Smooth muscle cell (in vitro differentiated cells): Measurements from ENCODE around the gene COPS8. TPM values are rescaled to one million over a fixed set of nuclear protein-coding genes. Genes with fewer than 3 reads are reported as not detected.

Experiments
- DNase-seq: peaks from one replicate; lab custom pipeline; 2025; ENCODE audit not compliant: unreplicated experiment; lab: John Stamatoyannopoulos, UW
- H2AFZ ChIP-seq: fragments of 200-600 bp; sonication (generic); 2 replicates; pipeline ENCODE4 v1.6.0; 2016; ENCODE audit warnings: antibody characterized with exemption, low read depth, mild to moderate bottlenecking
- H3F3A ChIP-seq: fragments of 200-600 bp; sonication (generic); 2 replicates; pipeline ENCODE4 v1.6.0; 2017; ENCODE audit warnings: antibody characterized with exemption, low read depth
- H3K27ac ChIP-seq: fragments of 200-600 bp; sonication (generic); 2 replicates; pipeline ENCODE4 v1.5.1; 2016; ENCODE audit warnings: low read depth, mild to moderate bottlenecking
- H3K27me3 ChIP-seq: fragments of 200-600 bp; sonication (generic); 2 replicates; pipeline ENCODE4 v1.6.1; 2016; ENCODE audit warnings: low read depth, mild to moderate bottlenecking
- H3K36me3 ChIP-seq: fragments of 200-600 bp; sonication (generic); 2 replicates; pipeline ENCODE4 v1.5.1; 2016; ENCODE audit warnings: low read depth
- H3K4me1 ChIP-seq: fragments of 200-600 bp; sonication (generic); 2 replicates; pipeline ENCODE4 v1.5.1; 2016; ENCODE audit warnings: low read depth
- H3K4me2 ChIP-seq: fragments of 200-600 bp; sonication (generic); 2 replicates; pipeline ENCODE4 v1.6.0; 2016; ENCODE audit warnings: mild to moderate bottlenecking
- H3K4me3 ChIP-seq: fragments of 200-600 bp; sonication (generic); 2 replicates; pipeline ENCODE4 v1.5.1; 2016; ENCODE audit warnings: mild to moderate bottlenecking
- H3K79me2 ChIP-seq: fragments of 200-600 bp; sonication (generic); 2 replicates; pipeline ENCODE4 v1.6.0; 2016; ENCODE audit warnings: low read depth, mild to moderate bottlenecking
- H3K9ac ChIP-seq: fragments of 200-600 bp; sonication (generic); 2 replicates; pipeline ENCODE4 v1.6.0; 2016; ENCODE audit warnings: low read depth
- H3K9me3 ChIP-seq: fragments of 200-600 bp; sonication (generic); replicated peaks from 2 replicates; pipeline ENCODE4 v1.5.1; 2016; ENCODE audit warnings: low read depth
- H4K20me1 ChIP-seq: fragments of 200-600 bp; sonication (generic); 2 replicates; pipeline ENCODE4 v1.6.0; 2016; ENCODE audit warnings: low read depth
- WGBS: methylation state at CpG from one replicate; pipeline ENCODE4 v1.1.7; 2016; ENCODE audit warnings: low lambda C conversion rate; 5-methylcytosine and 5-hydroxymethylcytosine counted together
- polyA plus RNA-seq: library from polyadenylated mRNA; unstranded; fragments of >200 nt; fragmentation: Nextera tagmentation; extraction: Ambion mirVana; gene quantifications from 2 replicates; pipeline ENCODE4 v1.2.1, GENCODE V29; 2016
- total RNA-seq: library from RNA; depleted of rRNA; stranded (reverse); fragments of >200 nt; gene quantifications from 2 replicates; pipeline ENCODE4 v1.2.3, GENCODE V29; 2014
- TF ChIP-seq, protein P1 (sequence below): fragments of 200-600 bp; sonication (generic); IDR thresholded peaks from 2 replicates; pipeline ENCODE4 v1.5.1; 2017; ENCODE audit warnings: borderline replicate concordance, mild to moderate bottlenecking, antibody characterized with exemption; ENCODE audit not compliant: insufficient read depth, poor library complexity, severe bottlenecking

The COPS8 gene
- total and polyA plus RNA-seq, 2 experiments from 2014 or later: 132 to 159 TPM

GRCh38 chr2:237099804-237100203 is 14.1 kb downstream of the COPS8 start:
- H2AFZ ChIP-seq: no peak overlapping the region
- peaks cover 24% of the 10 kb centered on the region for H3K79me2 ChIP-seq
- H3K4me3 ChIP-seq: no peak overlapping the region
- no peak overlapping the region for H3K9ac ChIP-seq
- peaks cover 17% of the 10 kb centered on the region for H3K4me1 ChIP-seq
- TF ChIP-seq, protein P1, sequence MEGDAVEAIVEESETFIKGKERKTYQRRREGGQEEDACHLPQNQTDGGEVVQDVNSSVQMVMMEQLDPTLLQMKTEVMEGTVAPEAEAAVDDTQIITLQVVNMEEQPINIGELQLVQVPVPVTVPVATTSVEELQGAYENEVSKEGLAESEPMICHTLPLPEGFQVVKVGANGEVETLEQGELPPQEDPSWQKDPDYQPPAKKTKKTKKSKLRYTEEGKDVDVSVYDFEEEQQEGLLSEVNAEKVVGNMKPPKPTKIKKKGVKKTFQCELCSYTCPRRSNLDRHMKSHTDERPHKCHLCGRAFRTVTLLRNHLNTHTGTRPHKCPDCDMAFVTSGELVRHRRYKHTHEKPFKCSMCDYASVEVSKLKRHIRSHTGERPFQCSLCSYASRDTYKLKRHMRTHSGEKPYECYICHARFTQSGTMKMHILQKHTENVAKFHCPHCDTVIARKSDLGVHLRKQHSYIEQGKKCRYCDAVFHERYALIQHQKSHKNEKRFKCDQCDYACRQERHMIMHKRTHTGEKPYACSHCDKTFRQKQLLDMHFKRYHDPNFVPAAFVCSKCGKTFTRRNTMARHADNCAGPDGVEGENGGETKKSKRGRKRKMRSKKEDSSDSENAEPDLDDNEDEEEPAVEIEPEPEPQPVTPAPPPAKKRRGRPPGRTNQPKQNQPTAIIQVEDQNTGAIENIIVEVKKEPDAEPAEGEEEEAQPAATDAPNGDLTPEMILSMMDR: no peak
- H3K27me3 ChIP-seq: no peaks in the 10 kb centered on the region
- no peaks in the 10 kb centered on the region for H4K20me1 ChIP-seq
- peaks cover 6% of the 10 kb centered on the region for H3K36me3 ChIP-seq
- WGBS: 89% methylated on average over 3 of the region's 3 CpGs
- DNase-seq: no peak
- H3F3A ChIP-seq: peaks cover 26% of the 10 kb centered on the region
- no peaks in the 10 kb centered on the region for H3K9me3 ChIP-seq
- H3K27ac ChIP-seq: no peak overlapping the region
- no peak overlapping the region for H3K4me2 ChIP-seq

GRCh38 chr2:237101118-237101979 is 15.7 kb downstream of the COPS8 start:
- TF ChIP-seq, protein P1: no peak
- Histone ChIP-seq H3K27ac (no peak overlapping the region), H4K20me1 (no peaks in the 10 kb centered on the region), H3K9ac (no peak overlapping the region), H2AFZ (no peak overlapping the region), H3K4me2 (no peak overlapping the region), H3K79me2 (peaks cover 11% of the 10 kb centered on the region), H3K4me3 (no peak overlapping the region), H3K4me1 (peaks cover 17% of the 10 kb centered on the region), H3F3A (peaks cover 14% of the 10 kb centered on the region), H3K9me3 (no peaks in the 10 kb centered on the region), H3K27me3 (no peaks in the 10 kb centered on the region), H3K36me3 (peaks cover 6% of the 10 kb centered on the region)
- DNase-seq: no peak
- WGBS: 90% methylated on average over 6 of the region's 6 CpGs

GRCh38 chr2:237102428-237102827 is 16.7 kb downstream of the COPS8 start:
- no peak overlapping the region for H3K4me3 ChIP-seq
- no peak overlapping the region for H3K4me2 ChIP-seq
- H3K36me3 ChIP-seq: peaks cover 6% of the 10 kb centered on the region
- no peaks in the 10 kb centered on the region for H3K27me3 ChIP-seq
- no peaks in the 10 kb centered on the region for H3K9me3 ChIP-seq
- TF ChIP-seq, protein P1: no peak
- peaks cover 11% of the 10 kb centered on the region for H3K79me2 ChIP-seq
- H2AFZ ChIP-seq: no peak overlapping the region
- H4K20me1 ChIP-seq: no peaks in the 10 kb centered on the region
- no peak for DNase-seq
- no peak overlapping the region for H3K9ac ChIP-seq
- peaks cover 8% of the 10 kb centered on the region for H3F3A ChIP-seq
- H3K27ac ChIP-seq: no peak overlapping the region
- peaks cover 17% of the 10 kb centered on the region for H3K4me1 ChIP-seq
- WGBS: 99% methylated on average over 3 of the region's 3 CpGs
